GM19025 (cell line): ENCODE measurements around the gene TCL1B.
A peak's percentile ranks its signal among the peaks of the same experiment; 100 is the strongest.

Experiments used
- ATAC-seq: cut with Tn5 transposase; IDR thresholded peaks from one replicate; pipeline ENCODE4 v1.9.1; 2021; ENCODE audit warnings: mild to moderate bottlenecking, low read depth, moderate library complexity; ENCODE audit not compliant: unreplicated experiment

Gene TCL1B

GRCh38 chr14:95685978-95686922 lies at the start of gene TCL1B:
TCL1B (plus strand) TSS chr14:95686426; CDS start chr14:95686468, 42 bp downstream.
- ATAC-seq, result no peak

- no peak for ATAC-seq
Measured at GRCh38 chr14:95644981-95645380, 41.2 kb upstream of the TCL1B start.

GRCh38 chr14:95645389-95645996 lies 40.7 kb upstream of the TCL1B start:
- ATAC-seq, result no peak

GRCh38 chr14:95647926-95648325 lies 38.3 kb upstream of the TCL1B start:
- ATAC-seq, result no peak

GRCh38 chr14:95649230-95649629 lies 37.0 kb upstream of the TCL1B start:
- no peak for ATAC-seq

- no peak for ATAC-seq
Measured at GRCh38 chr14:95651028-95651427, 35.2 kb upstream of the TCL1B start.

GRCh38 chr14:95651821-95652583 lies 34.2 kb upstream of the TCL1B start:
- ATAC-seq, result no peak

- no peak for ATAC-seq
Measured at GRCh38 chr14:95652690-95653089, 33.5 kb upstream of the TCL1B start.

GRCh38 chr14:95655461-95655860 lies 30.8 kb upstream of the TCL1B start:
- no peak for ATAC-seq

GRCh38 chr14:95656634-95657033 lies 29.6 kb upstream of the TCL1B start:
- no peak for ATAC-seq

GRCh38 chr14:95657454-95657853 lies 28.8 kb upstream of the TCL1B start:
- no peak for ATAC-seq

- ATAC-seq, result no peak
Measured at GRCh38 chr14:95659293-95659989, 26.8 kb upstream of the TCL1B start.

- ATAC-seq, result no peak
Measured at GRCh38 chr14:95659990-95660385, 26.2 kb upstream of the TCL1B start.

- ATAC-seq, result no peak
Measured at GRCh38 chr14:95660651-95661515, 25.3 kb upstream of the TCL1B start.

GRCh38 chr14:95662376-95663186 lies 23.6 kb upstream of the TCL1B start:
- peak; percentile 28 for ATAC-seq

GRCh38 chr14:95663226-95663797 lies 22.9 kb upstream of the TCL1B start:
- no peak for ATAC-seq

- ATAC-seq, result no peak
Measured at GRCh38 chr14:95664066-95664465, 22.2 kb upstream of the TCL1B start.

- ATAC-seq, result no peak
Measured at GRCh38 chr14:95664546-95664945, 21.7 kb upstream of the TCL1B start.
